H1 (cell line): ENCODE results near the gene MYH6. TPM values are rescaled to one million over a fixed set of nuclear protein-coding genes. Genes with fewer than 3 reads are reported as not detected.

Experiments used
- CBX8 ChIP-seq: fragments of 300-800, 300-1000 bp; sonication (generic); IDR thresholded peaks from 2 replicates; pipeline ENCODE4 v1.7.1; 2016; ENCODE audit warnings: low read depth, low read length, borderline replicate concordance
- CEBPB ChIP-seq: IDR thresholded peaks from 2 replicates; pipeline ENCODE4 v1.6.1; 2012; ENCODE audit warnings: low read depth, low read length
- CTCF ChIP-seq, 3 experiments: IDR thresholded peaks; 1 replicate in 2 of 3; 2 replicates in 1 of 3; pipeline versions ENCODE4 v1.5.1 to v1.6.1; 2011; ENCODE audit warnings: low read length in 3 of 3, mild to moderate bottlenecking in 3 of 3, inconsistent platforms in 2 of 3, low read depth in 1 of 3, moderate library complexity in 1 of 3; ENCODE audit not compliant: insufficient read depth in 1 of 3; ENCODE audit errors: control extremely low read depth in 1 of 3
- EP300 ChIP-seq, 2 experiments: IDR thresholded peaks; 1 replicate in 1 of 2; 2 replicates in 1 of 2; pipeline ENCODE4 v1.6.1; 2011 to 2012; ENCODE audit warnings: low read depth in 2 of 2, low read length in 2 of 2, mild to moderate bottlenecking in 2 of 2, borderline replicate concordance in 1 of 2, inconsistent platforms in 1 of 2, moderate library complexity in 1 of 2
- EZH2 ChIP-seq: fragments of 200-600 bp; sonication (generic); IDR thresholded peaks from 2 replicates; pipeline ENCODE4 v1.7.1; 2012; ENCODE audit warnings: low read depth, mild to moderate bottlenecking, moderate library complexity, low read length, inconsistent platforms; ENCODE audit not compliant: severe bottlenecking
- GABPA ChIP-seq: IDR thresholded peaks from 2 replicates; pipeline ENCODE4 v1.6.1; 2011; ENCODE audit warnings: mild to moderate bottlenecking, low read length, moderate library complexity, borderline replicate concordance; ENCODE audit not compliant: insufficient read depth
- GTF2F1 ChIP-seq: IDR thresholded peaks from 2 replicates; pipeline ENCODE4 v1.6.1; 2012; ENCODE audit warnings: low read depth, low read length, improper control_type of control experiment, borderline replicate concordance
- HDAC6 ChIP-seq: IDR thresholded peaks from one replicate; pipeline ENCODE4 v1.7.1; 2012; ENCODE audit warnings: low read depth, mild to moderate bottlenecking, inconsistent platforms, low read length, moderate library complexity
- KDM1A ChIP-seq: fragments of 200-600, 300-600 bp; sonication (generic); IDR thresholded peaks from 2 replicates; pipeline ENCODE4 v1.7.1; 2016; ENCODE audit warnings: mild to moderate bottlenecking, low read length, borderline replicate concordance
- POLR2AphosphoS5 ChIP-seq: IDR thresholded peaks from 2 replicates; pipeline ENCODE4 v1.6.1; 2011; ENCODE audit warnings: low read depth, low read length
- RBBP5 ChIP-seq: IDR thresholded peaks from 2 replicates; pipeline ENCODE4 v1.7.1; 2012; ENCODE audit warnings: low read depth, mild to moderate bottlenecking, inconsistent platforms, low read length, moderate library complexity, borderline replicate concordance
- RXRA ChIP-seq: IDR thresholded peaks from 2 replicates; pipeline ENCODE4 v1.6.1; 2011; ENCODE audit warnings: low read depth, mild to moderate bottlenecking, low read length, moderate library complexity; ENCODE audit not compliant: insufficient read depth
- SAP30 ChIP-seq: fragments of 300-600 bp; sonication (generic); IDR thresholded peaks from 2 replicates; pipeline ENCODE4 v1.7.1; 2012; ENCODE audit warnings: low read length, moderate library complexity, mild to moderate bottlenecking, inconsistent platforms; ENCODE audit not compliant: insufficient read depth, insufficient replicate concordance
- SP1 ChIP-seq: IDR thresholded peaks from 2 replicates; pipeline ENCODE4 v1.6.1; 2011; ENCODE audit warnings: low read depth, low read length
- TAF1 ChIP-seq: IDR thresholded peaks from 2 replicates; pipeline ENCODE4 v1.6.1; 2011; ENCODE audit warnings: mild to moderate bottlenecking, low read depth, low read length
- USF2 ChIP-seq: IDR thresholded peaks from 2 replicates; pipeline ENCODE4 v1.6.1; 2011; ENCODE audit warnings: low read length, improper control_type of control experiment
- polyA plus RNA-seq, 7 experiments: library from polyadenylated mRNA; depleted of rRNA in 3 of 7; stranded (reverse) in 5 of 7; unstranded in 2 of 7; fragments of >200 nt in 5 of 7; fragments of 200-250 nt in 2 of 7; gene quantifications; 1 replicate in 5 of 7; 2 replicates in 1 of 7; 4 replicates in 1 of 7; pipeline versions ENCODE4 v1.2.1 to v1.2.3, GENCODE V29; 2011 to 2013; ENCODE audit warnings: missing spikeins in 2 of 7, mixed read lengths in 2 of 7
- total RNA-seq: library from RNA; stranded (reverse); fragmentation: NEBNext Ultra II Directional; extraction: Animal tissue kit (Norgen Biotek cat#: 25700); gene quantifications from 2 replicates; pipeline ENCODE4 v1.2.1, GENCODE V29; 2021

The MYH6 gene
- total and polyA plus RNA-seq, 2 of the 8 experiments (the other 6 are each of a cell fraction or from before 2014, with no cell fraction given): 0.03 TPM; not detected in 1

- peak; percentile 13 to 49 (median 22); a peak in 3 of 4 replicates for TF ChIP-seq CTCF (IDR thresholded peaks at IDR 0.05; ENCODE audit: control extremely low read depth in 1 of 3, insufficient read depth in 1 of 3, low read depth in 1 of 3, low read length in 3 of 3)
- no peak for TF ChIP-seq CBX8
- TF ChIP-seq KDM1A: no peak
- TF ChIP-seq EP300 (IDR thresholded peaks at IDR 0.05; ENCODE audit: borderline replicate concordance in 1 of 2, low read depth in 2 of 2, low read length in 2 of 2): no peak
- no peak for TF ChIP-seq EZH2
- no peak for TF ChIP-seq SAP30
- no peak for TF ChIP-seq CEBPB
- TF ChIP-seq RXRA: no peak
- no peak for TF ChIP-seq TAF1
- no peak for TF ChIP-seq HDAC6
- TF ChIP-seq GABPA: no peak
- TF ChIP-seq RBBP5: no peak
- TF ChIP-seq SP1: no peak
- TF ChIP-seq USF2: no peak
- no peak for TF ChIP-seq GTF2F1
- TF ChIP-seq POLR2AphosphoS5: peak; percentile 45; the same call in 1 of the 2 replicates
Observed at GRCh38 chr14:23376482-23377197, 31.4 kb downstream of the MYH6 start, which contains the start of gene CMTM5 (continued).
